Stromal cell of bone marrow (primary cell): ENCODE results near the gene ICE1.
"Not testable (repeated sequence)": the region's sequence is repeated elsewhere in the genome, so short reads cannot be mapped to it uniquely, and the experiment has no call there.

Experiments
- DNase-seq: peaks from one replicate; pipeline ENCODE4 v3.0.0-alpha.2; 2012; ENCODE audit warnings: low read depth

ICE1 gene, protein sequence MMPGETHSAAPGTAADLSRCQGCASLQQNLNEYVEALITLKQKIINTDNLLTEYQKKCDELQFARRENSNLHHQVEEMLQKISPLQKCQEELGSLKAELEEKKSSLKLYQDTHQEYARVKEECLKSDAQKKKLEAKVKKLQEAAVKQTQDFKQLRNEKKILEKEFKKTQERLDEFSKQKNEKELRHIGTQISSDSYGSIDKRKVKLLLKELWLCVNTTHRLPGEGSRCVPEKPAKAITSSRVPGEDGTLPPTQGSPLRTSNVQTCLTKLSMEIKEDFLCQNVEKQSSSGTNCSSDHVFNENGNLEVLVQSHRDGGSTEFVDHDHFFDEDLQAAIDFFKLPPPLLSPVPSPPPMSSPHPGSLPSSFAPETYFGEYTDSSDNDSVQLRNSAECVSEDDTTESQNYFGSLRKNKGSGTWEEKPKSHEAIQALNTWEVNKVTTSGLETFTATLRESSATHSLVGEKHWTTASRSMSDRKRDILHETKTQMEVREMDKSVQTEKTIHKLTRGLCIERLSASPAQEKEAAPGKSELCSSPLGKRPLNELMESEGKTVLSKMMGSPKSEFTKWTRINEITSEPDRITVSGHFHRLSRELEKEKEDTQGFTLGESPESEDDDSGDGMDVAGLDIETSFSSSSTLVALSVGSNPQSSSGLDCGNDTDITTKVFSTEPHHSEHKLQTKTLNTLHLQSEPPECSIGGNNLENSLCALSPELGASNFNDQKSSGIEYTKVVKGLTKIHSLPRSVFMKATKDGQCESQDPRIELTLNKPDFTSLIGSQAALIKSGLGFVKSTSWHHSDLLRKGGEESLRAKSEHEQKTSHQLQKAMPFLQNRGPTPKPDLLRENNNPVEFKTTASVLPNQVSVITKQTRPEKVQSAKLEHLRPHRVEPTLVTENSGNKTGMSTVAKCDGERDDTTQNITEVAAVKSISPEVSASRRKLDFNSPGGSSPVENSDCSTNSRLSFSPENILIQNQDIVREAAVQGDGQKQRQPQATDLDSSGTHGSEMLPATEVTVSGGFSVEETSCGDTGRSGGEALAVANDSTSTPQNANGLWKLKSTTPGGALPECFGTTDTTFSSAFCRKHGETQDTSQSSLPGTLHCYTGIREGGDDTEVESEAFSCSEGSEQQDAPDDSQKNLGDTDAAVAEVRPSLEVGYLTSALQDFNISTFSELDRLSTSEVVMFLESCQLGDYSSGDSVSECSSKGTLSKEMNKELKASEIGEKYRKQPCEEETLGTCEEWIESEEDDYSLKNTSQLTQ (N-terminal part only)

DNA sequence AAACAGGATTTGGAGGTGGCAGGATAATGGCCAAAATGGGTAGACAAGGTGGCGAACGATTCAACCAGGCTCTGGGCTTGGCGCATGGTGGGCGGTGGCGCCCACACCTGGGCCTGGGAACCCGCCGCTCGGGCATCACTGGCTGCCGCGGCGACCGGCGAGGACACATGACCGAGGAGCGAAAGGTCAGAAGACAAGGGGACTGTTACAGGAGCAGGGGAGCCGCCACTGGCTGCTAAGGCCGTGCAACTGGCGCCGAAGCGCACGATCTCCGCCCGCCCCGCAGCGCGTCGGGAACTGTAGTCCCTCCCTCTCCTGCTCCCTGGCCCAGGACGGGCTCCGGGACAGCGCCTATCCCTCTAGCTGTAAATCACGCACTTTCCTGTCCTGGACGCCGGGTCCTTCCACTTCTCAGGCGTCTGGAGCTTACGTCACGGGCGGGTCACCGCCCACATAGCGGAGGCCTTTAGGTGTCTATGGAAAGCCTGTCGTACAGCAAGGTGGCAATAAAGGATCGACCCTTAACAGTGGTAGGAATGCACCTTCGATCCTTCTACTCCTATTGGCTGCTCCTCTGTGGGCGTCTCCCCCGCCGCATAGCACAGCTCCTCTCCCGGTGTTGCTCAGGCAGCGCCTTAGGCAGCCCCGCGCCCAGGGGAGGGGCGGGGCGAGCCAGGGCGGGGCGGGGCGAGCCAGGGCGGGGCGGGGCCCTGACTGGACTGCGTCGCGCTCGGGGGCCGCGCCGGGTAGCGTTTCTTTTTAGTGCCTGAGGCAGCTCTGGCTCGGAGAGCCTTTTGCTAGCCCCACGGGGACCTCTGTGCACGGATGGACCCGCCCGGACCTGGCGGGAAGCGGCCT, at the start of gene ICE1:
Gene ICE1, plus strand, starts transcription at position 717 of the 858 bp plus-strand sequence. CDS start 239 bp downstream, outside the sequence.
- peak; percentile 94 for DNase-seq

DNA sequence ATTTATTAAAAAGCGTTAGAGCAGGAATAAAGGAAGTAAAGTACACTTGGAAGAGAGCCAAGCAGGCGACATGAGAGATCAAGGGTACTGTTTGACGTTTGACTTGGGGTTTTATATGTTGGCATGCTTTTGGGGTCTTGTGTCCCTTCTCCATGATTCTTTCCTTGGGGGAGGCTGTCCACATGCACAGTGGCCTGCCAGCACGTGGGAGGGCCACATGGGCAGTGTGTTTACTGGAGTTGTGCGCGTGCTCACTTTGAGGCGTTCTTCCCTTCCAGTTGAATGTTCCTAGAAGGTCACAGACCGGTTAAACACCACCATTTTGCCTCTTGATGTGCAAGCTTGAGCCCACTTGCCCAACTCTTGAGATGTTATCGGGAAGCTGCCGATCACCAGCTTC, 49.5 kb upstream of the ICE1 start:
- no peak for DNase-seq

DNA sequence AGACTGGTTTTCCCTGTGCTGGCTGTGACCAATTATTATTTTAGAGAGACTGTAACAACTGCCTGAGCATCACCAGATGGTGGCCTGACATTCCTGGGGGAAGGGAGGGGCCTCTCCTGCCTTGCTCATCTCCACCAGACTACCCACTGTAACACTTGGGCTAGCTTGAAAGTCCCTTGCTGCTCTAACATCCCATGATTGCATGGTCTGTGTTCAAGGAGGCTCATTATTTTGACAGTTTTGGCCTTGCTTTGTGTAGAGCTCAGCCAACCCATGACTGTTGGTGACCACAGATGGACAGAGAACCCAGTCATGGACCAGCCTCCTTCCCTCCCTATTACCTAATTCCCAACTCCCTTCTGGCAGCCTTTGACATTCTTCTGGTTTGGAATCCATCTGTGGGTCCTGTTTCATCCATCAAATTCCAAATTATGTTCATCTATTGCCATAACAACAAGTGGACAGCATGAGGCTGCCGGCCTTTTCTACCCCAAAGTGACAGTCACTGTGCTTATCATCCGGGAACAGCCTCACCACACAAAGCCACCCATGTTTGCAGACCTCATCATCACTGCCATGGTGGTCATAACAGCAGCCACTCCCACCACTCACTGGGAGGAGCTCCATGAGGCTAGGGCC, 49.0 kb upstream of the ICE1 start:
- DNase-seq, result peak; percentile 21

DNA sequence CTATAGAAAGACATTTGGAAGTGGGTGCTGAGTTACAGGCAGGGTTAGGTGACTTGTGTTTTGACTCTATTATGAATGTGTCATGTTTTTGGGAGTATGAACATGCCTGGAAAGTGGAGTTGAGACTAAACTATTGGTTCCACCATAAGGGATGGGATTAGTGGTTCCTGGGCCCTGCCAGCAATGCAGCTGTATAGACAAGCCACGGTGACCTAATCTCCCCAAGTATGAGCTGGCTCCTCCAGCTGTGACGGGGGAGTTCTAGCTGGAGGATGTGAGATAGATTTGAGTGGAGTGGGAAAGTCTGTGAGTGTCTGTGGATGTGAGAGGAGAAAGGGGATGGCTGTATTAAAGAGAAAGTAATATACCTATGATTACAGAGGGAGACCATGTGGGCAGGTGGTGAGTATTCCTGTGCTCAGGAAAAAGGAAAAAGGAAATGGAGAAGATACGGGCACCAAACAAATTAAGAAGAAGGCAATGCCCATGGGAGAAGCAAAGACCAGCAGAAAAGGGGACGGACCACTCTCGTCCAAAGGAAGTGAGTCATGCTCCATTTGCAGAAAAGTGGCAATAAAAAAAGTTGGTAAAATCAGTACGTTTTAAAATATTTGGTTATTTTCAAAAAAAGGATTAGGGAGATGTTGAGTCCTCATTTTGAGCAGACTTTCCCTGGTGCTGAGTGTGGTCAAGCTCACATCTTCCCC, 48.3 kb upstream of the ICE1 start:
- peak; percentile 47 for DNase-seq

DNA sequence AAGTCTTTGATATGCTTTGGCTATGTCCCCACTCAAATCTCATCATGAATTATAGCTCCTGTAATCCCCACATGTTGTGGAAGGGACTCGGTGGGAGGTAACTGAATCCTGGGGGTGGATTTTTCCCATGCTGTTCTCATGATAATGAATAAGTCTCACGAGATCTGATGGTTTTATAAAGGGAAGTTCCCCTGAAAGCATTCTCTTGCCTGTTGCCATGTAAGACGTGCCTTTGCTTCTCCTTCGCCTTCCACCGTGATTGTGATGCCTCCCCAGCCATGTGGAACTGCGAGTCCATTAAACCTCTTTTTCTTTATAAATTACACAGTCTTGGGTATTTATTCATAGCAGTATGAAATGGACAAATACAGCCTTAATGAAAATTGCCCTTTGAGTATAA, 44.7 kb upstream of the ICE1 start:
- DNase-seq, result no peak

DNA sequence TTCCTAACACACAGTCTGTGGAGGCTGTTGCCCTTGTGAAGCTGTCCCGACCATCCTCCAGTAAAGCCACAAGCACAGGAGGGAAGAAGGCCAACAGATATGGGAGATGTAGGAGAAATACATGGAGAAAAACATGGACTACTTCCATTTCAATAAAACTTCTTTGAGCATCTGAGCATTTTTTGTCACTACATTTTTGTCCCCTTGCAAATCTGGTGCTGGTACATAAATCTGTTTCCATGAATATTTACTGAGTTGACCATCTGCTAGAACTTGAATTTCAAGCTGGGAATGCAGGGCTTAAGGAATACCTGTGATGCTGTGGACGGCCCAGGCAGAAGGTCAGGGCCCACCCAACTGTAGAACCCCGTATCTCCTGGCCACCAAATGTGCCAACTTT, 43.9 kb upstream of the ICE1 start:
- no peak for DNase-seq

DNA sequence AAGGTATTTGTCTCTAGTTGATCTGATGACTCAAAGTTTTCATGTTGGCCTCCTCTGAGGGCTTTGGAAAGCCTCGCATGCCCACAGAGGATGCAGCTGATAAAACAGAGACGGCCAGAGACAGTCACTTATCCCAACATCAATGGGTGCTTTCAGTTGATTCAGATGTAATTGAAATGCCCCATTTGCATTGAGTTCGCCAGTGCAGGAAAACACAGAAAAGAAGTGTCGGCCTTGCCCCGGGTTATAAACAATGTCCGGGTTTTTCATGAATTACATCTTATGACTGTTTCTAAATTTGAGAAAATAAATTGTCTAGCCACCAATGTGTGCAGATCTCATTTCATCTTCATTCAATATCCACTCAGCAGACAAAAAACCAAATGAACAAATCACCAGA, 42.2 kb upstream of the ICE1 start:
- no peak for DNase-seq

DNA sequence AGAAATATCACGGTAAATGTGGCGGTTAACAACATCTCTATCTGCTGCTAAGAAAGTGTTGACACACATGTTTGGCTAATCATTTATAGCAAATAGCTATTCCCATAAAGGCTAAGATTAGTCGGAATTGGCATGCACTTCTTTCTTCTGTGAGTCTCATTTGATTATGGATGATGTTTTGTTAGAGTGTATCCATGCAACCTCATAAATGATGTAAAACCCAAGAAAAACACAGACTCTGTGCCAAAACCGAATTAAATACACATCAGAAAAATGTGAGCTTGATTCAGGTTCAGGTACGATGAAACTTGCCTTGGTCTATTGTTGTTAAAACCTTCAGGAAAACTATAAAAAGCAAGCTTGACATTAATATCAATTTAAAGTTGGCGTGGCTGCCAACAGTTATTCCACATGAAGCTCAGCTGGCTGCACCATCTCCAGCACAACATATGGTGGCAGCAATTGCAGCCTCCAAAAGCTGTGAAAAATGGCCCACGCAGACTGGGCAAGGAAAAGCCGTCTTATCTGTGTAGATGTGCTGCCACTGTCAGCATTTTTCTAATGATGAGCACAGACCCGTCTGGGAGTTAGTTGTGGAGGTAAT, 41.1 kb upstream of the ICE1 start:
- DNase-seq, result no peak

DNA sequence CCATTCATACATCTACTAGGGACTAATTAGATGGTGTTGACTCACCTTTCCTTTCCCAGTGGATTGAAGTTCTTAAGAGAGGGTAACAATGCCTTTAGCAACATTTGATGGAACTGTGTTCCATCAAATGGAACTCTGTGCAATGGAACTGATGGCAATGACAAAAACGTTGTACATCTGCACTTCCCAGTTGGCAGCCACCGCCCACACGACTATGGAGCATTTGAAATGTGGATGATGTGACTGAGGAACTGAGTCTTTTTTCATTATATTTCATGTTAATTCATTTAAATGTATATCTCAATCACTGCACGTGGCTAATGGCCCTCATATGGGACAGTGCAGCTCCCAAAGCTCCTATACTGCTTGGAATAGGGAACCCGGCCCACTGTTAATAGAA, 39.0 kb upstream of the ICE1 start:
- no peak for DNase-seq

DNA sequence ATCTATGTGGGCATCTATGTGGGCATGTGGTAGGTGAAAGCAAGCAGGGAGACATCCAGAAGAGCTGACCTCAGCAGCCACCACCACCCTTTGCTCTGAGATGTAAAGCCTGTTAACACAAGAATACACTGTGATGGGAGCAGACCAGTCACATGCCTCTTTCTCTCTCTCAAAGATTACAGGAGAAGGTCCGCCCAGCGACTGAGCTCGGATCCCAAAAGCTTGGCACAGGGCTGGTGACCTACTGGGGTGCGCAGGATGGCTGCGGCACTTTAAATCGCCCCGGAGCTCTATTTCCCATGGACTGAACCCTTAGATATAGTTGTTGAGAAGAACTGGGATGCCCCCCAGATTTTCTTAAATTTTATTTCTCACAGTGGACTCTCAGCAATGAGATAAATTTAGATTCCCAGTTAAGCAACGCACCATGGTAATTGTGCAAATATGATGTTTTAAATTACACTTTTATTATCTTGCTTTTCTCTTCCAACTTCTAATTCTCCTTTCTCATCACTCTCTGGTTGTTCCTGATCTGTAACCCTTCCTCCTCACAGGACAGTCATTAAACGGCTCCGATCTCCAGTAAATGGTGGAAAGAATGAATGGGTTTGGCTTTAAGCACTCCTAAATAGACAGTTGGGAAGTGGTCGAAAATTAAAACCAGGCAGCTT, 37.7 kb upstream of the ICE1 start:
- DNase-seq, result no peak

DNA sequence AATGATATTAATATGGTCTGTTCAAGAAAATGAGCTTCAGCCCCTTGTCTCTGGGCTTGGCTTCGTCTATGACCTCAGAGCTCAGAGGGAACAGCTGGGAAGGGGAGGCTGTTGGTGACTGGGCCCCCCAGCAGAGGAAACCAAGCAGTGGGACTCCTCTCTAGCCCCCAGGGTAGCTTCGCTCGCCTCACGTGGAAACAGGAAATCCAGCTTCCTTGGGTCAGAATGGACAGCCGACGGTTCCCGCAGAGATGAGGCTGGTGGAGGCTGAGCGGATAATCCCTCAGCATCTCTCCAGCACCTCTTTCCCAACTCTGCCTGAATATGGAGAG, 37.2 kb upstream of the ICE1 start:
- DNase-seq, result no peak

DNA sequence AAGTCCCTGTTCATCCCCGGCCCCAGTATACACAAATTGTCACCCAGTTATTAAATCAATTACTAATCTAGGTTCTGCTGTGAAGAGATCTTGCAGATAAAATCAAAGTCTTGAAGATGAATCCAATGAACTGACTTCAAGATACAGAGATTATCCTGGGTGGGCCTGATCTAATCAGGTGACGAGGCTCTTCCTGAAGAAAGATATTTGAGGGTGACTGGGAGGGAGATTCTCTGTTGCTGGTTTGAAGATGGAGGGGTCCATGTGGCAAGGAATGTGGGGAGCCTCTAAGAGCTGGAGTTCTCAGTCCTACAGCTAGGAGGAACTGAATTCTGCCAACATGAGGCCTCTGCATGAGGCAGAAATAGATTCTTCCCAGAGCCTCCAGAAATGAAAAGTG, 36.1 kb upstream of the ICE1 start:
- DNase-seq, result no peak

DNA sequence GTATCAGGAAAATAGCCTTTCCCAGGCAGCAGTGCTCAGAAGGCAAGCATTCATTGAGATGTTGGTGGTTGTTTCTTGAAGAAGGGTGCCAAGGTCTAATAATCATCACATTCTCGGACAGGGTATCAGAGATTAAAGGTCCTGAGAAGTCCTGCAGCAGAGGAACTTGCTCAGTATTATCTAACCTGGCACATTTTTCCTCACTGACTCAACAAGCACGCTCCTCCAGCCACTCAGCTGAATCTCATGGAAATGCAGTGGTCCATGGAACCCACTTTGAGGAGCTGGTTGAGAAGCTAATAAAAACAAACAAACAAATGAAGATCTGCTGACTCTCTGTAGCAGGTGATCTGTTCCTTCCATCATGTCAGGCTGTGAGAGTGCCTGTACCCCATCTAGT, 35.3 kb upstream of the ICE1 start:
- DNase-seq, result no peak

DNA sequence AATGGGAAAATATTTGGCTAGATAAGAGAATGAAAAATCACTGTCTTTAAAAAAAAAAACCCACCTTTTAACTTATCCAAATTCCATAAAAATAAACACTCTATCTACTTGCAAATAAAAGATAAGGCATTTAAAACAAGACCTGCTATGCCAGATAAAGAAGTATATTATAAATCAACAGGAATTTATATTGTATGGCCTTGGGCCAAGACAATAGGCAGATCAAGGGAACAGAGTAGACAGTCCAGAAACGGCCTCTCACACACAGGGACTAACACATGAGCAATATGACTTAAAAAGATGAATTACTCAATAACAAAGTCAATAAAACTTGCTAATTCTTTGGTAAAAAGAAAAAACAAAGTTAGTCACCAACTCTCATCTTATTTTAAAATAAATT, 34.7 kb upstream of the ICE1 start:
- no peak for DNase-seq

DNA sequence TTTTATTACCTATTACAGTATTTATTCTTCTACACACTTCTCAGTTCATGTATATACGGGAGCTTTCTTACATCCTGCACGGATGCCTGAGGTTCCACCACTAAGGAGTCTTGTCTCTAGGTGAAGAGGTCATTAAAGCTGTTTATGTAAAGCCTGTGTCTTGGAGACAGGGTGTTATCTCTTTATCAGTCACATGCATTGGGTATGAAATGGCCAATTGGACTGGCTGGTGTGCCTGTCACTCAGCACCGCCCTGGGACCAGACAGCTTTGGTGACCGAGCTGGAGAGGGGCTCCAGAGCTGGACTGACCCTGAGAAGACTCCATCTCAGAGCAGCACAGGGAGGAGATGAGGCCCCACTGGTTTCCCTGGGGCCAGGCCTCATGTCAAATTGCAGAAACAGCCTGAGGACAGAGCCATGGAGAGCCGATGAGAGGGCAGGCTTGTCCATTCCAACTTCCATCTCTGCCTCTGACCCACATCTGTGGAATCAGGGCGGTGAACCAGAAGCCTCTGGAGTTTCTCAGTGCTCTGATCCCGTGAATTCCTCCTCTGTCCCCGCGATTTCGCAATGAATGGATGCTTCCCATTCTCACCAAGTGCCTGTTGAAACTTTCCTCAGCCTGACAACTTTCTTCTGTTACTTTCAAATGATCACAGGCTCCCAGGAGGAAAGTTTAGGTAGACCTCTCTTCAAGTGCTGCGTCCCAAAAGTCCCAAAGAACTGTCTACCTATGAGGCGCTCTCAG, 32.2 kb upstream of the ICE1 start:
- DNase-seq, result not testable (repeated sequence)

DNA sequence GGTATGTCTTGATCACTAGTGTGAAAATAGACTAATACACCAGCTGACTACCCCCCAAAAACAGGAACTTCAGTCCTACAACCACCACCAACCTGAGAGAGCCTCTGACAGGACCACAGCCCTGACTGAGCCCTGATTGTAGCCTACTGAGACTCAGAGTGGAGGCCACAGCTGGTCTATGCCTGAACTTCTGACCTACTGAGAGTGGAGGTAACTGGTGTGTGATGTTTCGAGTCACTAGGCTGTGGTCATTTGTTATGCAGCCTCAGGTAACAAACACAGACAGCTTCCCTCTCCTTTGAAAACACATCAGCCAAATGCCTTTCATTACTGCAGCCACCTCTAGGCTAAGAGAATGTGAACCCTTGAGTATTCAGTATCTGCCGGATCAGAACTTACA, 30.0 kb upstream of the ICE1 start:
- not testable (repeated sequence) for DNase-seq

DNA sequence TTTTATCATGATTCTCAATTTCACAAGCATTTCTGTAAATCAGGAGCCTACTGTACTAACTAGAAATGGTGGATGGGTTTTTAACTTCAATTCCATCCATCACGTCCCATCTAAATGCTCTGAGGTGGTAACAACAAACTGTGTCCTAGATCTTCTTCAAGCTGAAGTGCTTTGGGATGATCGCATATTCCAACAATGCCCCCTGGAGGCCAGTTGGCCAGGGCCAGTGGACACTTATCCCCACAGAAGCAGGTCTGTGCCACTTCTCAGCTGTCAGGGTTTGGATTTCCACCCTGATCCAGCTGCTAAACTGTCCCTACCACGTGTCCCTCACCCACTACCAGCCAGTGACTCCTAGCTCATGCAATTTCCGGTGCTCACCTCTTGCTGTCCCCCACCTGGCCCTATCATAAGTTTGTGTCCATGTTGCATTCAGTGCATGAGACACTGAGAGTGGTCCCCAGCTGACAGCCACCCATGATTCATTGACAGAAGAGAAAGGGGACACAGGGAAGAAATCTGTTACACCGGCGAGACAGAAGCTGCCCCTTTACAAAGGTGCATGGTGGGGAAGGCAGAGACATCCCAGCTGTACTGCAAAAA, 28.0 kb upstream of the ICE1 start:
- DNase-seq, result peak; percentile 23

DNA sequence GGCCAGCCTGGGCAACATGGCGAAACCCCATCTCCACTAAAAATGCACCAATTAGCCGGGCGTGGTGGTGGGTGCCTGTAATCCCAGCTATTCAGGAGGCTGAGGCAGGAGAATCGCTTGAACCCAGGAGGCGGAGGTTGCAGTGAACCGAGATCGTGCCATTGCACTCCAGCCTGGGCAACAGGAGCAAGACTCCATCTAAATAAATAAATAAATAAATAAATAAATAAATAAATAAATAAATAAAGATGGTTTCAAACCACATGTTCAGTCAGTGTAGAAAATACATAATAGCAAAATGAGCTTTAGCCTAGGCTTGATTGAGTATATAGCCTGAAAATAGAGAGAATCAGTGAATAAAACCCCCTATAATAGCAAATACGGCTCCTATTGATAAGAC, 27.4 kb upstream of the ICE1 start:
- not testable (repeated sequence) for DNase-seq
